Hepatocyte (in vitro differentiated cells): ENCODE measurements around the gene CLN3. TPM values are rescaled to one million over a fixed set of nuclear protein-coding genes. Genes with fewer than 3 reads are reported as not detected.
"Not testable (repeated sequence)": the region's sequence is repeated elsewhere in the genome, so short reads cannot be mapped to it uniquely, and the experiment has no call there.

Experiments
- DNase-seq: peaks from one replicate; pipeline ENCODE4 v3.0.0-alpha.2; 2016; ENCODE audit warnings: low spot score
- H2AFZ ChIP-seq: fragments of 200-600 bp; sonication (generic); 2 replicates; pipeline ENCODE4 v1.6.0; 2016; ENCODE audit warnings: antibody characterized with exemption, mild to moderate bottlenecking
- H3K27ac ChIP-seq: fragments of 200-600 bp; sonication (generic); 2 replicates; pipeline ENCODE4 v1.5.1; 2016; ENCODE audit warnings: mild to moderate bottlenecking
- H3K27me3 ChIP-seq: fragments of 200-600 bp; sonication (generic); 2 replicates; pipeline ENCODE4 v1.6.1; 2016
- H3K36me3 ChIP-seq: fragments of 200-600 bp; sonication (generic); replicated peaks from 2 replicates; pipeline ENCODE4 v1.5.1; 2016; ENCODE audit warnings: low read depth; ENCODE audit not compliant: insufficient read depth
- H3K4me1 ChIP-seq: fragments of 200-600 bp; sonication (generic); 2 replicates; pipeline ENCODE4 v1.5.1; 2016; ENCODE audit warnings: mild to moderate bottlenecking, moderate library complexity; ENCODE audit not compliant: insufficient read depth
- H3K4me2 ChIP-seq: fragments of 200-600 bp; sonication (generic); 2 replicates; pipeline ENCODE4 v1.6.0; 2016
- H3K4me3 ChIP-seq: fragments of 200-600 bp; sonication (generic); 2 replicates; pipeline ENCODE4 v1.5.1; 2016; ENCODE audit warnings: mild to moderate bottlenecking
- H3K79me2 ChIP-seq: fragments of 200-600 bp; sonication (generic); 2 replicates; pipeline ENCODE4 v1.6.0; 2017; ENCODE audit warnings: mild to moderate bottlenecking
- H3K9me2 ChIP-seq: fragments of 200-600 bp; sonication (generic); replicated peaks from 2 replicates; pipeline ENCODE4 v1.6.0; 2017; ENCODE audit warnings: mild to moderate bottlenecking; ENCODE audit not compliant: insufficient read depth
- H3K9me3 ChIP-seq: fragments of 200-600 bp; sonication (generic); 2 replicates; pipeline ENCODE4 v1.5.1; 2016; ENCODE audit warnings: low read depth, mild to moderate bottlenecking
- H4K20me1 ChIP-seq: fragments of 200-600 bp; sonication (generic); 2 replicates; pipeline ENCODE4 v1.6.0; 2016; ENCODE audit warnings: mild to moderate bottlenecking; ENCODE audit not compliant: insufficient read depth, poor library complexity, severe bottlenecking
- WGBS: methylation state at CpG from one replicate; pipeline ENCODE4 v1.1.6; 2016; ENCODE audit warnings: low lambda C conversion rate; ENCODE audit errors: missing lambda C conversion rate; 5-methylcytosine and 5-hydroxymethylcytosine counted together
- polyA plus RNA-seq: library from polyadenylated mRNA; unstranded; fragments of >200 nt; fragmentation: Nextera tagmentation; extraction: Ambion mirVana; gene quantifications from 2 replicates; pipeline ENCODE4 v1.2.1, GENCODE V29; 2016
- total RNA-seq: library from RNA; depleted of rRNA; stranded (reverse); fragments of >200 nt; gene quantifications from 2 replicates; pipeline ENCODE4 v1.2.3, GENCODE V29; 2014

The CLN3 gene
- total and polyA plus RNA-seq, 2 experiments from 2014 or later: 43.4 to 102 TPM

- not testable (repeated sequence) for H3K9me2 ChIP-seq, H3K36me3 ChIP-seq, H4K20me1 ChIP-seq, H3K9me3 ChIP-seq, H3K27me3 ChIP-seq, H3K4me2 ChIP-seq, H3K4me3 ChIP-seq, H3K4me1 ChIP-seq, H3K27ac ChIP-seq, DNase-seq, H3K79me2 ChIP-seq, H2AFZ ChIP-seq
- 77% methylated on average over 4 of the region's 6 CpGs for WGBS
These were observed 53.0 kb downstream of the CLN3 start for GRCh38 chr16:28438899-28439298.

DNA sequence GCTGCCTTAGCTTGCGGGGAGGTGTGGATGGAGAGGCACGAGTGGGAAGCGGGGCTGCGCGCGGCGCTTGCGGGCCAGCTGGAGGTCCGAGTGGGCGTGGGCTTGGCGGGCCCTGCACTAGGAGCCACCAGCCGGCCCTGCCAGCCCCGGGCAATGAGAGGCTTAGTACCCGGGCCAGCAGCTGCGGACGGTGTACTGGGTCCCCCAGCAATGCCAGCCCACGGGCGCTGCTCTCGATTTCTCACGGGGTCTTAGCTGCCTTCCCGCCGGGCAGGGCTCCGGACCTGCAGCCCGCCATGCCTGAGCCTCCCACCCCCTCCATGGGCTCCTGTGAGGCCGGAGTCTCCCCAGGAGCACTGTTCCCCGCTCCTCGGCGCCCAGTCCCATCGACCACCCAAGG is 56.5 kb downstream of the CLN3 start:
- WGBS: 100% methylated on average over 2 of the region's 29 CpGs
- not testable (repeated sequence) for H2AFZ ChIP-seq, H3K27me3 ChIP-seq, H3K4me3 ChIP-seq, H3K36me3 ChIP-seq, H3K4me2 ChIP-seq, H3K9me3 ChIP-seq, DNase-seq, H4K20me1 ChIP-seq, H3K27ac ChIP-seq, H3K9me2 ChIP-seq, H3K4me1 ChIP-seq, H3K79me2 ChIP-seq

Other genes with a start within 250 kb of the CLN3 start
- 1.8 and 4.2 TPM in 2 replicates for gene SBK1, start 199.5 kb downstream of the CLN3 start, total RNA-seq
- gene SBK1, start 199.5 kb downstream of the CLN3 start, polyA plus RNA-seq: 9.7 and 10.8 TPM in 2 replicates
- gene NPIPB6, start 128.6 kb downstream of the CLN3 start, total RNA-seq: 1.9 and 2.2 TPM in 2 replicates
- 0.69 and 2.0 TPM in 2 replicates for gene NPIPB6, start 128.6 kb downstream of the CLN3 start, polyA plus RNA-seq
- 64.6 and 108 TPM in 2 replicates for gene EIF3CL, start 88.2 kb downstream of the CLN3 start, total RNA-seq
- gene EIF3CL, start 88.2 kb downstream of the CLN3 start, polyA plus RNA-seq: 2.3 TPM in 1 of 2 replicates, not detected in the other
- gene NPIPB7, start 19.7 kb downstream of the CLN3 start, total RNA-seq: not detected in 2 replicates
- not detected in 2 replicates for gene NPIPB7, start 19.7 kb downstream of the CLN3 start, polyA plus RNA-seq
- gene APOBR, start 2.6 kb upstream of the CLN3 start, total RNA-seq: 0.04 and 0.13 TPM in 2 replicates
- 0.22 and 0.26 TPM in 2 replicates for gene APOBR, start 2.6 kb upstream of the CLN3 start, polyA plus RNA-seq
- not detected in 2 replicates for gene IL27, start 14.8 kb upstream of the CLN3 start, total RNA-seq
- not detected in 2 replicates for gene IL27, start 14.8 kb upstream of the CLN3 start, polyA plus RNA-seq
- gene NUPR1, start 46.9 kb upstream of the CLN3 start, total RNA-seq: 18.0 and 18.3 TPM in 2 replicates
- gene NUPR1, start 46.9 kb upstream of the CLN3 start, polyA plus RNA-seq: 118 and 130 TPM in 2 replicates
- 12.7 and 12.8 TPM in 2 replicates for gene SGF29, start 61.8 kb upstream of the CLN3 start, total RNA-seq
- 14.1 and 17.1 TPM in 2 replicates for gene SGF29, start 61.8 kb upstream of the CLN3 start, polyA plus RNA-seq
- gene SULT1A2, start 105.0 kb upstream of the CLN3 start, total RNA-seq: 0.60 and 1.8 TPM in 2 replicates
- 3.6 and 4.5 TPM in 2 replicates for gene SULT1A2, start 105.0 kb upstream of the CLN3 start, polyA plus RNA-seq
- gene SULT1A1, start 118.0 kb upstream of the CLN3 start, total RNA-seq: 15.0 and 15.5 TPM in 2 replicates
- gene SULT1A1, start 118.0 kb upstream of the CLN3 start, polyA plus RNA-seq: 18.8 and 19.5 TPM in 2 replicates
- gene NPIPB8, start 146.0 kb upstream of the CLN3 start, total RNA-seq: not detected in 2 replicates
- gene NPIPB8, start 146.0 kb upstream of the CLN3 start, polyA plus RNA-seq: 0.47 TPM in 1 of 2 replicates, not detected in the other
- gene EIF3C, start 219.4 kb upstream of the CLN3 start, total RNA-seq: 130 and 170 TPM in 2 replicates
- 439 and 441 TPM in 2 replicates for gene EIF3C, start 219.4 kb upstream of the CLN3 start, polyA plus RNA-seq